Activated CD4-positive, alpha-beta T cell treated with anti-CD3 and anti-CD28 coated beads, Interleukin-10, Interleukin-2, amounts not matched to agents 100 ng/mL and 50 ng/mL, durations not matched to agents 16 hours and 8 hours (primary cell): ENCODE data around the gene VWA5B2.
A peak's percentile ranks its signal among the peaks of the same experiment; 100 is the strongest.

Source experiments
- DNase-seq: peaks from one replicate; pipeline ENCODE4 v3.0.0-alpha.2; 2020

Gene VWA5B2

DNA sequence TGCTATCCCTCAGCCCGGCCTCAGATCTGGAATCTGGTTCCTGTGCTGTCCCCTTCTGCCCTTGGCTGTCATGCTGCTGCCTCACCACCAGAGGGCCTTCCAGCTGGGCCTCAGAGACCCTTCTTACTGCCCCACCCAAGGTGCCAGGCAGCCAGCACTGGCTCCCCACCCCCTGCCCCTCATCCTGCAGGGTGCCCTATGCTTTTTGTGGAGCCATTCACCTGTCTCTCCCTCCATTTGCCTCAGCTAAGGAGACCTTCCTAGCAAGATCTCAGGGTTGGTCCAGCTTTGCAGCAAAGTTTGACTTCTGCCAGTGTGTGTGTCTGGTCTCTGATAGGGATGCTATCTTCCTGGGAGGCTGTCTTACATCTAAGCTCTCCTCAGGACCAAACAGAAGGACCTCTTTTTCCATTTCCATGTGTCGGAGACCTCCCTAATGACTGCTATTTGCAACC, 1.9 kb upstream of the VWA5B2 start:
- peak; percentile 64 for DNase-seq

DNA sequence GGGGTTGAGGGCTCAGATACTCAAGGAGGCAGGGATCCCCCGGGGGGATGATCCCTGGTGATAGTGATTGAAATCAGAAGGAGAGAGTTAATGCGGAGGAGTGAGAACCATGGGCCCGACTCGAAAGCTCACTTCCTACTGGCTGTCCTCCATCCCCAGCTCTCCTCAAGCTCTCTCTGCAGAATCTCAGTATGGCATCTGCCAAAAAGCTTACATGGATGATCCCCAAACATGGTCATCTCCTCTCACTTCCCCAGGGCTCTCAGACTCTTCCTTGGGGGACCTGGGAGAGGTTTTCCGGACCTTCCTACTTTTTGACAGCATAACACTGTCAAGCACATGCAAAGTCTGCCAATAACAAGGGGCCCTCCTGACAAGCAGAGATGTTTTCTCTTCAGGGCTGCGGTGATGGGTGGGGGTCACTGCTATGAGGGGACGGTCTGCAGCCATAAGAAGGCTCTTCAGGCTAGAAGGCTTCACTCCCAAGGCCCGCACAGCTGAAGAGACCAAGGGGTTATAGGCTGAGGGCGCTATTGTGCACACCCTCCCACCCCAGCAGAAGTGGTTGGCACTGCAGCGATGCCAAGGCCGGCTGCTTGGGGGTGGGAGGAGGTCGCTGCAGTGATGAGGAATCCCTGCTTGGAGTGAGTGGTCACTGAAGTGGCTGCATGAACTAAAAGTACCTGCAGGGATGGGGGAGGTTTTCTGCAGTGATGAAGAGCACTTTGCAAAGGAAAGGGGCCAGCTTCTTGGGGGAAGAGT, 828 bp upstream of the VWA5B2 start:
- no peak for DNase-seq

DNA sequence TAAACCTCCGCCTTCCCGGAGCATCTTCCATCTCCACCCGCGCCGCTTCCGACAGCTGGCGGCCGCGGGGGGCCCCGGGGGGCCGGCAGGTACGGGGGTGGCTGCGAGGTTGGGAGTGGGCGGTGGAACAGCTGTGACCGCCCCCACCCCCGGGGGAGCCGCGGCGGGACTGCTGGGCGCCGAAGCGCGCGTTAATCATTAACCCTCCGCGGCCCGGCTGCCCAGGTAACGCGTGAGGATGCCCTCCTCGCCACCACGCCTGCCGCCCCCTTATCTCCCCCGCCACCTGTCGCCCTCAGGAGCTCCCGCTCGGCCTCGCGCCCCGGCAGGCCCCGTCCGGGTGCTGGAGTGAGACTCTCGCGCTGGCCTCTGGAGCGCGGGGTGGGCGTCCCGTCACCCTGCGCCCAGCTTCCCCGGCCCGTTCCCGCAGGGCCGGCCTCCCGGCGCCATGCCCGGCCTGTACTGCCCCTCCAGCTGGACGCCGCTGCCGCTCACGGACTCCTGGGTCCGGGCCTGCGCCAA, 757 bp downstream of the VWA5B2 start:
- DNase-seq, result no peak

DNA sequence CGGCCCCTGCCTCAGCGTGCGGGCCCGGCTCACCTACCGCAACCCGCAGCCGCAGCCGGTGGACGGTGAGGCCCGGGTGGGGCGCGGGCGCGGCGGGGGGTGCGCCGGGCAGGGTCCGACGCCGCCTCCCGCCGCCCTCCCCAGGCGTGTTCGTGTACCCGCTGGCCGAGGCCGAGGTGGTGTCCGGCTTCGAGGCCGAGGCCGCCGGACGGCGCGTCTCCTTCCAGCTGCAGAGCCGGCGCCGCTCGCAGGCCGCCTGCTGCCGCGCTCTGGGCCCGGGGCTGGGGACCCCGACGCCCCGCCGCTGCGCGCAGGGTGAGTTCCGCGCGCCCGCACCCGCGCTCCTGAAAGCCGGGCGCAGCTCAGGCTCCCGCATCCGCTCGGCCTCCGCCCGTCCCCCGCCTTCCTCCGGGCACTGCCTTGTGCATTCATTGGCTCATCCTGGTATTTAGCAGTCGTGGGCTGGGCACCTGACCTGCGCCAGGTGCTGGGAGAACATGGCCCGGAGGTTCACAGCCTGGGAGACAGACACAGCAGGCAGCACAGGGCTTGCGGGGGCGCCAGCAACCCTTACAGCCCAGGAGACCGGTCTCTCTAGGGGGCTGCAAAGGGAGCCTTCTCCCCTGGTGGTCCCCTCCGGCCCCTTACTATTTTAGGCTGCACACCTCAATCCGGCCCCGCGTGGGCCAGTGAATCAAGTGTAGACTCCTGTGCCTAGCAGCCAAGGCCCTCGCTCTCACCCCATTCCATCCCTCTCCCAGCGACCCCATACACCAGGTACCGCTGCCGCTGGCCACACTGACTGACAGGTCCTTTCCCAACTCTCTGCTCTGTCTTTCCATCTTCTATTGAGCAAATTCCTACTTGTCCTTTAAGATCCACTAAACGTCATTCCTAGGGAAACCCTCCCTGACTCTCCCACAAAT, 1.5 kb downstream of the VWA5B2 start:
- no peak for DNase-seq

DNA sequence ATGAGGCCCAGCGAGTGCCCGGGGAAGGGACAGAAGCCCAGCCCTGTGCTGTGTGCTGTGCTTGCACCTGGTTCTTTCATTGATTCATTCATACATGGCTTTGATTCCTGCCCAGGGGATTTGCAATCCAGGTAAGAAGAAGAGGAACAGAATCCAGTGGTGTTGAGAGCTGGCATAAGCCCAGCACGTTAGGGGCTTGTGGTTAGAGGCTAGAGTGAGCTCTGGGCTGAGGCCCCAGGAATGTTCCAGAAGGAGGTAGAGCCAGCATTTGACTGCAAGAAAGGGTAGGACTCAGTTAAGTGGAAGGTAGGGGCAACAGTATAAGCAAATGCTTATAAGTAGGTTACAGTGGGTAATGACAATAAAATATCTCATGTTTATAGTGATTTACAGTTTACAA, 2.3 kb downstream of the VWA5B2 start:
- no peak for DNase-seq

DNA sequence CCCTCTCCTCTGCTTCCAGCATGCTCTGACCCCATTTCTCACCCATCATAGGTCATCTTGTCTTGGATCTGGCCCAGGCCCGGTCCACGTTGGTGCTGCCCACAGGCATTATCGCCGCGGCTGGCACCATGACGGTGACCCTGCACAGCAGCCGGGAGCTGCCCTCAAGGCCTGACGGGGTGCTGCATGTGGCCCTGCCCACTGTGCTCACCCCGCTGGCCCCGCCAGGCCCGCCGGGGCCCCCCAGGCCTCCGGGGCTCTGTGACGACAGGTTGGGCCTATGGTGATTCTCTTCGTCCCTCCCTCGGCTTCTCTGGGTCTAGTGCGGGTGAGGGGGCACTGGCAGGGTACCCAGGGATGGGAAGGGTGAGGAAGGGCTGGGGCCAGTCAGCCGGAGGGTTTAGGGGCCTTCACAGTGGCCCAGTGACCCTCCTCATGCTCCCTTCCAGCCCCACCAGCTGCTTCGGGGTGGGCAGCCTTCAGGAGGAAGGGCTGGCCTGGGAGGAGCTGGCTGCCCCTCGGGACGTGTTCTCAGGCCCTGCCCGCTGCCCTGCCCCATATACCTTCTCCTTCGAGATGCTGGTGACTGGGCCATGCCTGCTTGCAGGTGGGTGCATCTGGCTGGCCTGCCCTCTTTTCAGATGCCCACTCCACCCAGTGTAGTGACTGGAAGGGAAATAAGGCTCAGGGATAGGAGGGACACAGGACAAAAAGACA, 3.9 kb downstream of the VWA5B2 start:
- DNase-seq, result no peak

DNA sequence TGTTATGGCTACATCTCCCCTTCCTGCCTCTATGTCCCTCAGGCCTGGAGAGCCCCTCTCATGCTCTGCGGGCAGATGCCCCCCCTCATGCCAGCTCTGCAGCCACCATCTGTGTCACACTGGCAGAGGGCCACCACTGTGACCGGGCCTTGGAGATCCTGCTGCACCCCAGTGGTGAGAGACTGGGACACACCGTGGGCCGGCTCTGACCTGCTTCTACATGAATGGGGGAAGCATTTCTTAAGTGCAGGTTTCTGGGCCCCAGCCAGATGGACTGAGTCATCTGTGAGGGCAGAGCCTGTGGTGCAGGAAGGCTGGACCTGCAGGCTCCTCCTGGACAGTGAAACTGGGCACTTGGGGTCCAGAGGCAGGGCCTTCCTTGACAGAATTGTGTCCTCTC, 4.8 kb downstream of the VWA5B2 start:
- DNase-seq, result no peak

DNA sequence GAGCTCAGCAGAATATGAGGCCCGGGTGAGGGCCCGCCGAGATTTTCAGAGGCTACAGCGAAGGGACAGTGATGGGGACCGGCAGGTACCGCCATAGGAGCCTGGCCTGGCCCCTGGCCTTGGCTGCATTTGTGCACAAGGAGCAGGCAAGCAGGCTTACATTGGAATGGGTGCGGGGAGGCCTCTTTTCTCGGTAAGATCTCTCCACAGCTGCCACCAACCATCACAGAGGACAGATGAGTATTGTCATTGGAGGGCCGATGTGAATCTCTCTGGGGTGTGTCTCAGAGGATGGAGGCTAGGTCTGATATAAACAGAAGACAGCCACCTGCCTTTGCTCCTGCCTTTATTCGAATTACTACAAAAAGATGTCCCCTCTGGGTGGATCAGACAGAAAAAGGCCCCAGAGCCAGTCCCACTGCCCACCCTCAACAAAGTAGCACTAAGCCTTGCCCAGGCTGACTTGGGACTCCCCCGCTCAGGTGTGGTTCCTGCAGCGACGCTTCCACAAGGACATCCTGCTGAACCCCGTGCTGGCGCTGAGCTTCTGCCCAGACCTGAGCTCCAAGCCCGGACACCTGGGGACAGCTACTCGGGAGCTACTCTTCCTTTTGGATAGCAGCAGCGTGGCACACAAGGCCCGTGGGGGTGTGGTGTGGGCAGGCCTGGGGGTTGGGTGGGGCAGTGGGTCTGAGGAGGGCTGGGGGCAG, 5.4 kb downstream of the VWA5B2 start:
- no peak for DNase-seq

DNA sequence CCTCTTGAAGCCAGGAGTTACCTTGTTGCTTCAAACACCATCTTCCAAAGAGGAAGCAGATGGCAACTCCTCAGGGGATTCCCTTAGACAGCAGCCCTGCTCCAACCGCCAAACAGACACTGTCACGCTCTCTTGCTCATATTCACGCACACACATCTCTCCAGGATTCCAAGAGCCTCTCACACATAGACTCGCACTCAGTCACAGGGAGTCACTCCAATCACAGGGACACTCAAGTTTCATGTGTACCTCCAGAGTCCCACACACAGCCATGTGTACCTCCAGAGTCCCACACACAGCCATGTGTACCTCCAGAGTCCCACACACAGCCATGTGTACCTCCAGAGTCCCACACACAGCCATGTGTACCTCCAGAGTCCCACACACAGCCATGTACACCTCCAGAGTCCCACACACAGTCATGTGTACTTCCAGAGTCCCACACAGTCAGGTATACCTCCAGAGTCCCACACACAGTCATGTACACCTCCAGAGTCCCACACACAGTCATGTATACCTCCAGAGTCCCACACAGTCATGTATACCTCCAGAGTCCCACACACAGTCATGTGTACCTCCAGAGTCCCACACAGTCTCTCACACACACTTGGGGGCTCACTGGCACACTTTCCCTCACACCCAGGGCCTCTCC, 6.1 kb downstream of the VWA5B2 start:
- no peak for DNase-seq

DNA sequence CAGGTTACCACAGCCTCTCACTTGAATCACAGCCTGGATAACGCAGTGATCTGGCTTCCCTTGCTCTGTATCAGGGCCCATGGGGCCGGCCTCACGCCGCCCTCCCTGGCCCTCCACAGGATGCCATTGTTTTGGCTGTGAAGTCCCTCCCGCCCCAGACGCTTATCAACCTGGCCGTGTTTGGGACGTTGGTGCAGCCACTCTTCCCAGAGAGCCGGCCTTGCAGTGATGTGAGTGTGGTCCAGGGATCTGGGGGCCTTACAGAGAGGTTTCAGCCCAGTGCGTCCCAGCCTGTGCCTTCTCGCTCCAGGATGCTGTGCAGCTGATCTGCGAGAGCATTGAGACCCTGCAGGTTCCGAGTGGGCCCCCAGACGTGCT, 6.6 kb downstream of the VWA5B2 start:
- no peak for DNase-seq

DNA sequence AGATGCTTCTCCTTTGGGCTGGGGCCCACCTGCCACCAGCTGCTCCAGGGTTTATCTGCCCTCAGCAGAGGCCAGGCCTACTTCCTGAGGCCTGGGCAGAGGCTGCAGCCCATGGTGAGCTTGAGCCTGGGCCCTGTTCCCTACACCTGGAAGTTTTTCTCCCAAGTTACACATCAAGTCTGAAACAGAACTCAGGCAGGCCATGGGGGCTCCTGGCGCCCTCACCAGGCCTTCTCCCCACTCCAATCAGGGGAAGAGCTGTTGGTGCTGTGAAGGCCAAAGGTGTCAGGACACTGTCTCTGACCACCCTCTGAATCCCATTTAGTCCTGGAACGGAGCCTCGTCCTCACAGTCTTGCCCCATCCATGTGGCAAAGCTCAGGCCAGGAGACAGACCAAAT, 7.3 kb downstream of the VWA5B2 start:
- DNase-seq, result no peak

DNA sequence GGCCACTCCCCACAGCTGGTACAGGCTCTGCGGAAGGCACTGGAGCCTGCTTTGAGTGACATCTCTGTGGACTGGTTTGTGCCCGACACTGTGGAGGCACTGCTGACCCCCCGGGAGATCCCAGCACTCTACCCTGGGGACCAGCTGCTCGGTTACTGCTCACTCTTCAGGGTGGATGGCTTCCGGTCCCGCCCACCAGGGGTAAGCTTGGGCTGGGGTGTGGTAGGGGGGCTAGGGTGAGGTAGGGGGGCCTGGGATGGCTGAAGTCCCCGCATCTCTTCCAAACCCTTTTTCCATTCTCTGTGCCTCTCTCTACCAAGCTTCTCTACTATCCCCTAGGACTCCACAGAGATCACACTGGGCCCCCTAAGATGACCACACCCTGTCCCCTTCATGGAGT, 7.8 kb downstream of the VWA5B2 start:
- no peak for DNase-seq

DNA sequence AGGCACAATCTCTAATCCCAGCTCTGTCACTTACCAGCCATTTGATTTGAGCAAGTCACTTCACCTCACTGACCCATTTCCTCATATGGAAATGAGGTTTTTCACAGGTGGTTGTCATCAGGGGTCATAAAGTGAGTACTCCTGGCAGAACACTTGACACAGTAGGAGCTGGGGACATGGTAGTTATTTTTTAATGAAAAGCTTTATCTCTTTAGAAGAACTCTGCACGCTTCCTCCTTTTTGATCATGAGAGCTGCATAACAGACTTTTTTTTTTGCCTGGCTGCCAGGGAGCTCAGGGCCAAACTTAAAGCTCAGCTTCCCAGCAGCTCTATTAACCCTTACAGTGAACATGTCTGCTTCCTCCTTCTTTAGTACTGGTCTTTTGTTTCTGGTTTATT, 8.4 kb downstream of the VWA5B2 start:
- DNase-seq, result no peak

DNA sequence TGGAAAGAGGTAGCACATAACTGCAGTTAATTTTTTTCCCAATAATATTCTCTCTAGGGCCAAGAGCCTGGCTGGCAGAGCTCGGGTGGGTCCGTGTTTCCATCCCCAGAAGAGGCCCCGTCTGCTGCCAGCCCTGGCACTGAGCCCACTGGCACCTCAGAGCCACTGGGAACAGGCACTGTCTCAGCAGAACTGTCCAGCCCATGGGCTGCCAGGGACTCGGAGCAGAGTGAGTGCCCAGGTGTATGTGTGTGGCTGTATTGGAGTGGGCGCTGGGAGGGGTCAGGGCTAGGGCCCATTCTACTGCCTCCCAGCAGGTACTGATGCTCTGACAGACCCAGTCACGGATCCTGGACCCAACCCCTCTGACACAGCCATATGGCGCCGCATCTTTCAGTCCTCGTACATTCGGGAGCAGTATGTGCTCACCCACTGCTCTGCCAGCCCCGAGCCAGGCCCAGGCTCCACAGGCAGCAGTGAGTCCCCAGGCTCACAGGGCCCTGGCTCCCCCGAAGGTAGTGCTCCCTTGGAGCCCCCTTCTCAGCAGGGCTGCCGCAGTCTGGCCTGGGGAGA, 8.9 kb downstream of the VWA5B2 start:
- DNase-seq, result no peak

DNA sequence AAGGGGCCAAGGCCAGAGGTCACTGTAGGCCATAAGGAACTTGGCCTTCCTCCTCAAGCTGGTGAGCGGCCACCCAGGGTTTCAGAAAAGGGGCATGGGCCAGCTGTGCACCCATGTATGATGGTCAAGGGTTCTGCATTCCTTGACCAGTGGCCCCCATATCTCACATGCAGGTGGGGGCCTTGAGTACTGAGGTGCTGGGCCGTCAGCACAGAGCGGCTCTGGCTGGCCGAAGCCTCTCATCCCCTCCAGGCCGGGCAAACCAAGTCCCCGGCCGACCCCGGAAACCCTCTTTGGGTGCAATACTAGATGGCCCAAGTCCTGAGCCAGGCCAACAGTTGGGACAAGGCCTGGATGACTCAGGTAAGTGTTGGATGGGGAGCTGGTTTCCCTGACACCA, 9.8 kb downstream of the VWA5B2 start:
- no peak for DNase-seq

DNA sequence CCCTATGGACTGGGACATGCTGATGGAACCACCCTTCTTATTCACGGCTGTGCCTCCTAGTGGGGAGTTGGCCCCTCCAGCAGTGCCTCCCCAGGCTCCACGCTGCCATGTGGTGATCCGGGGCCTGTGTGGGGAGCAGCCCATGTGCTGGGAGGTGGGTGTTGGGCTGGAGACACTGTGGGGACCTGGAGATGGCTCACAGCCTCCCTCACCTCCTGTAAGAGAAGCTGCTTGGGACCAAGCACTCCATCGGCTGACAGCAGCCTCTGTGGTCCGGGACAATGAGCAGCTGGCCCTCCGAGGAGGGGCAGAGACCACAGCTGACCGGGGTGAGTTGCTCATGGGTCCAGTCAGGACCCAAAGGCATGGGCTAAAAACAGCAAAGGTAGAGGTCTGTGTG, 10.3 kb downstream of the VWA5B2 start:
- no peak for DNase-seq

DNA sequence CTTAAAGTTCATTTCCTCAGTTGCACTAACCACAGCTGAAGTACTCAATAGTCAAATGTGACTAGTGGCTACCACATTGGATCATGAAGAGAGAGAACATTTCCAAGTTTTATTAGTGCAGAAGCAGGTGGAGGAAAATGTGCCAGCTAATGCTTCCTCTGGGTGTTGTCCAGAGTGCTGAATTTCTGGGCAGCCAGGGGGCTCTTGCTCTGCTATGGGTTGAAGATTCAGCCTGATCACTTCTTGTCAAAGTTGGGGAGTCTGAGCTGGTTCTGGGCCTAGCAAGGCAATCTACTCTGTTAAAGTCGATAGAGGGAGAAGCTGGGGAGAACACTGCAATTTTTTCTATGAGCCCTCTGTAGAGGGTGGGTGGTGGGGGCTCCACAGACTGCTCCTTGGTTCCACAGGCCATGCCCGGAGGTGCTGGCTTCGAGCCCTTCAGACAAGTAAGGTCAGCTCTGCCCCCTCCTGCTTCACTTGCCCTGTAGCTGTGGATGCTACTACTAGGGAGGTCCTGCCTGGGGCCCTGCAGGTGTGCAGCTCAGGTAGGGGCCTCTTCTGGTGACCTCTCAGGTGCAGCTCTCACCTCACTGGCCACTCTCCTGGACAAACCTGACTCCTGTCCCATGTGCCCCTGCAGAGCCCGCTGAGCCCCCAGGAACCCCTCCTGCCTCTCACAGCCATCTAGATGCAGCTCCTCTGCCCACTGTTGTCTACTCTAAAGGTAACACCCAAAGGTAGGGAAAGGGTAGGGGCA, 11.2 kb downstream of the VWA5B2 start:
- DNase-seq, result no peak

DNA sequence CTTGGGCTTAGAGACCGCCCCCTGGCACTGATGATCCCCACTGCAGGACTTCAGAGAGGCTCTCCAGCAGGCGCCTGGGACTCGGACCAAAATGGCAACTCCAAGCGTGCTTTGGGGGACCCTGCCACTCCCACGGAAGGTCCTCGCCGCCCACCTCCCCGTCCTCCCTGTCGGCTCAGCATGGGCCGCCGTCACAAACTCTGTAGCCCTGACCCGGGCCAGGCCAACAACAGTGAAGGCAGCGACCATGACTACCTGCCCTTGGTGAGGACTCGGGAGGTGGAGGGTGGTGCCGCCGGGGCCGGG, 11.7 kb downstream of the VWA5B2 start:
- no peak for DNase-seq

DNA sequence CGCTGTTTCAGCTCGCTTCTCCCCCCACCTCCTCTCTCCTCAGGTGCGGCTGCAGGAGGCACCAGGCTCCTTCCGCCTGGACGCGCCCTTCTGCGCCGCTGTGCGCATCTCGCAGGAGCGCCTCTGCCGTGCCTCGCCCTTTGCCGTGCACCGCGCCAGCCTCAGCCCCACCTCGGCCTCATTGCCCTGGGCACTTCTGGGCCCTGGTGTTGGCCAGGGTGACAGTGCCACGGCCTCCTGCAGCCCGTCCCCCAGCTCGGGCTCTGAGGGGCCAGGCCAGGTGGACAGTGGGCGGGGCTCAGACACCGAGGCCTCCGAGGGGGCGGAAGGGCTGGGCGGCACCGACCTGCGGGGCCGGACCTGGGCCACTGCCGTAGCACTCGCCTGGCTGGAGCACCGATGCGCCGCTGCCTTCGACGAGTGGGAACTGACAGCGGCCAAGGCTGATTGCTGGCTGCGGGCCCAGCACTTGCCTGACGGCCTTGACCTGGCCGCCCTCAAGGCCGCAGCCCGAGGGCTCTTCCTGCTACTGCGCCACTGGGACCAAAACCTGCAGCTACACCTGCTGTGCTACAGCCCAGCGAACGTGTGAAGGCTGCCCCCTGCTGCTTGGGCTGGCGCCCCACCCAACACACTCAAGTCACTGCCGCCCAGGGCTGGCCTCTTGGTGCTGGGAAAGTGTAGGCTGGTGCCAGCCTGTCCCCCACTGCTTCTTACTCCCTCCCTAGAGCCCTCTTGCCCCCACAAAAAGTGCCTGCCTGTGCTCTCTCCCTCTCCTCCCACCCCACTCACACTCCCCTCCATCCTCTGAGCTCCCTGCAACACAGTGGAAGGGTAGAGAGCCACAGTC, 12.3 kb downstream of the VWA5B2 start:
- DNase-seq, result no peak

DNA sequence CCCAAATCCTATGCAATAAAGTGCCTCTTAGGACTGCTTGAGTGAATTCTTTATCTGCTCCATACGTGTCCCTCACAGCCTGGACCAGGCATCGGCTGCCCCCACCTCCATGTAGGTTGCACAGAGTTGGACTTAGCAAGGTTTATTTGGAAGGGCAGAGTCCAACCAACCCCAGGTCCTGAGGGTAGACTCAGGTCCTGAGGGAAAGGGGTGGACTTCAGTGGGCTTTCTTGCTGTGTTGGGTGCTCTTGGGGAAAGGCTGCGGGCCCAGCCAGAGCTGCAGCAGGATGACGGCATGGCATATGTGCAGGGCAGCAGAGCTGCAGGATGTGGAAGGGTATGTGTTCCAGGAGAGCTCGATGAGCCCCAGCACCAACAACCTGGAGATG, 12.9 kb downstream of the VWA5B2 start:
- no peak for DNase-seq
